ENCODE results near the gene EIF5A2. TPM values are rescaled to one million over a fixed set of nuclear protein-coding genes. Genes with fewer than 3 reads are reported as not detected.

The EIF5A2 gene
- total RNA-seq, 2 experiments from 2014 or later, result 9.6 to 11.2 TPM

GRCh38 chr3:170844377-170844776, 64.1 kb downstream of the EIF5A2 start:
- no peak for DNase-seq
- Mint-ChIP-seq H3K4me1 (no peaks in the 10 kb centered on the region), H3K4me3 (no peak overlapping the region), H3K9me3 (no peaks in the 10 kb centered on the region), H3K36me3 (no peaks in the 10 kb centered on the region), H3K27me3 (peaks cover 4% of the 10 kb centered on the region), H3K27ac (no peak overlapping the region)

DNA sequence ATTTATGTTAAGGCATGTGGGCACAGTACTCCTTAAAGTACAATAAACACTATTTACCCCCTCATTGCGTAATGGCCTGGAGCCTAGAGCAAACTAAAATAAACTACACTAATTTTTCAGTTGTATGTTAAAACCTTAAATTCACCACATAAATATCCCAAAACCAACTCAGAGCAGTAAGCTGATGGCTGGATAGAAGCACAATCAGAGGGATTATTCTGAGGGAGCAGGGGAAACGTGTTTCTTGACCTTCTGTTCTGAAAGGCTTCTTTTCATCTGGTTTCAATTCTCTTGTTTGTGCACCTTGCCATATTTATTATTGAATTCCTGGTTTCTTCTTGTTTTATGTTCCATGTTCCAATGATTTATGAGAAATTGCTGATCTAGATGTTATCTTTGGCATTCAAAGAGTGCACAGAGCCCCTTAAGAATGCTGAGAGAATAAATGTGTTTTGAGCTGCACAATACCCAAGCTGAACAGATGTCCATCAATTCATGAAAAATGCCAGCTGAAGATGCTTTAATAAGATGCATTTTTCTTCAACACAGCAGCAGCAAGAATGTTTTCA, 68.1 kb downstream of the EIF5A2 start:
- H3K36me3 Mint-ChIP-seq, result no peaks in the 10 kb centered on the region
- DNase-seq, result no peak
- no peak overlapping the region for H3K27ac Mint-ChIP-seq
- H3K4me3 Mint-ChIP-seq, result no peak overlapping the region
- no peaks in the 10 kb centered on the region for H3K4me1 Mint-ChIP-seq
- peaks cover 8% of the 10 kb centered on the region for H3K27me3 Mint-ChIP-seq
- H3K9me3 Mint-ChIP-seq, result peaks cover 2% of the 10 kb centered on the region

DNA sequence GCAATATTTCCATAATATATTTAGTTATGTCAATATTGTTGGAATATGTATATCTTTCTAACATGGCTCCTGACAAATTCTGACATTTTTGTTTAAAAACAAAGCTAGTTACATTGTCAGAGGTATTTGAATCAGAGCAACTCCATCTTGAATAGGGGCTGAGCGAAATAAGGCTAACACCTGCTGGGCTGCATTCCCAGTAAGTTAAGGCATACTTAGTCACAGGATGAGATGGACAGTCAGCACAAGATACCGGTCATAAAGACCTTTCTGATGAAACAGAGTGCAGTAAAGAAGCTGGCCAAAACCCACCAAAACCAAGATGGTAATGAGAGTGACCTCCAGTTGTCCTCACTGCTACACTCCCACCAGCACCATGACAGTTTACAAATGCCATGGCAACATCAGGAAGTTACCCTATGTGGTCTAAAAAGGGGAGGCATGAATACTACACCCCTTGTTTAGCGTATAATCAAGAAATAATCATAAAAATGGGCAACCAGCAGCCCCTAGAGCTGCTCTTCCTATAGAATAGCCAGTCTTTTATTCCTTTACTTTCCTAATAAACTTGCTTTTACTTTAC, 68.8 kb downstream of the EIF5A2 start:
- H3K27me3 Mint-ChIP-seq, result peaks cover 16% of the 10 kb centered on the region
- no peak overlapping the region for H3K4me3 Mint-ChIP-seq
- H3K36me3 Mint-ChIP-seq, result no peaks in the 10 kb centered on the region
- H3K4me1 Mint-ChIP-seq, result no peaks in the 10 kb centered on the region
- no peak overlapping the region for H3K27ac Mint-ChIP-seq
- DNase-seq, result no peak
- peaks cover 2% of the 10 kb centered on the region for H3K9me3 Mint-ChIP-seq

Other genes starting within 250 kb of the EIF5A2 start
- gene RPL22L1, start 38.4 kb downstream of the EIF5A2 start, total RNA-seq, result 100 to 1,000 TPM; 376 to 395 TPM
- gene SLC2A2, start 118.1 kb upstream of the EIF5A2 start, total RNA-seq, result not detected